Stimulated activated CD4-positive, alpha-beta T cell treated with anti-CD3 and anti-CD28 coated beads, TNF-alpha, amount 100 ng/mL, for 48 hours (primary cell): ENCODE measurements around the gene CFDP1.
"Not testable (repeated sequence)": the region's sequence is repeated elsewhere in the genome, so short reads cannot be mapped to it uniquely, and the experiment has no call there.

Experiments used
- DNase-seq, 3 donors: peaks; one replicate each; pipeline ENCODE4 v3.0.0-alpha.2; 2020; ENCODE audit warnings: low read depth in 3 of 3

The CFDP1 gene

GRCh38 chr16:75293772-75294171 lies 139.5 kb downstream of the CFDP1 start:
- no peak for DNase-seq

- no peak for DNase-seq
These were observed 140.1 kb downstream of the CFDP1 start for GRCh38 chr16:75293173-75293572.

GRCh38 chr16:75292691-75293090 lies 140.6 kb downstream of the CFDP1 start:
- no peak for DNase-seq

GRCh38 chr16:75289189-75289588 lies 144.1 kb downstream of the CFDP1 start:
- DNase-seq, result no peak

- peak; percentile 31 to 60 (median 48) for DNase-seq
These were observed 144.6 kb downstream of the CFDP1 start for GRCh38 chr16:75288596-75289120.

- DNase-seq, result no peak
These were observed 145.1 kb downstream of the CFDP1 start for GRCh38 chr16:75288181-75288580.

GRCh38 chr16:75287708-75288107 lies 145.6 kb downstream of the CFDP1 start:
- DNase-seq, result no peak

GRCh38 chr16:75286389-75286788 lies 146.9 kb downstream of the CFDP1 start:
- DNase-seq, result no peak

GRCh38 chr16:75282466-75283281 lies 150.6 kb downstream of the CFDP1 start:
- DNase-seq, result no peak

GRCh38 chr16:75281826-75282225 lies 151.5 kb downstream of the CFDP1 start:
- DNase-seq, result no peak

- not testable (repeated sequence) for DNase-seq
These were observed 152.3 kb downstream of the CFDP1 start for GRCh38 chr16:75281009-75281408.

GRCh38 chr16:75280331-75280804 lies 152.9 kb downstream of the CFDP1 start:
- no peak for DNase-seq

GRCh38 chr16:75279305-75279704 lies 154.0 kb downstream of the CFDP1 start:
- DNase-seq, result no peak

- DNase-seq, result no peak
These were observed 160.0 kb downstream of the CFDP1 start for GRCh38 chr16:75273054-75273925.

- not testable (repeated sequence) for DNase-seq
These were observed 160.7 kb downstream of the CFDP1 start for GRCh38 chr16:75272629-75273028.

GRCh38 chr16:75272097-75272551 lies 161.2 kb downstream of the CFDP1 start:
- no peak for DNase-seq

- DNase-seq, result no peak
These were observed 161.7 kb downstream of the CFDP1 start for GRCh38 chr16:75271441-75272096.

- DNase-seq, result not testable (repeated sequence)
These were observed 163.9 kb downstream of the CFDP1 start for GRCh38 chr16:75269358-75269757.

GRCh38 chr16:75267631-75268264 lies 165.6 kb downstream of the CFDP1 start:
- DNase-seq, result no peak

GRCh38 chr16:75266738-75267630 lies 166.3 kb downstream of the CFDP1 start:
- no peak for DNase-seq
